HEK293 (cell line): ENCODE data around the gene KIAA1755.

Source experiments
- CTCF ChIA-PET: fragments of 350-600 bp; formaldehyde crosslinking; extraction: SDS; loops from one replicate; lab custom pipeline; 2021; ENCODE audit warnings: antibody characterized with exemption; lab: Yijun Ruan, JAX
- POLR2A ChIA-PET: fragments of 300-600 bp; formaldehyde crosslinking; extraction: SDS; loops from one replicate; lab custom pipeline; 2020; ENCODE audit warnings: antibody characterized with exemption, inconsistent platforms; lab: Yijun Ruan, JAX
- H3K27ac ChIP-seq: fragments of 200-500 bp; sonication (Bioruptor generic); 2 replicates; pipeline ENCODE4 v1.5.1; 2014; ENCODE audit warnings: low read depth, low read length, control low read depth, inconsistent platforms; ENCODE audit errors: extremely low read depth
- H3K36me3 ChIP-seq, 2 experiments: fragments of 200-500 bp in 1 of 2; sonication (Bioruptor generic) in 1 of 2; 1 replicate in 1 of 2; 2 replicates in 1 of 2; pipeline ENCODE4 v1.5.1; 2014 to 2017; ENCODE audit warnings: inconsistent platforms in 2 of 2, low read length in 2 of 2; ENCODE audit not compliant: control insufficient read depth in 2 of 2, insufficient read depth in 1 of 2
- H3K4me1 ChIP-seq: fragments of 200-500 bp; sonication (Bioruptor generic); 2 replicates; pipeline ENCODE4 v1.5.1; 2014; ENCODE audit warnings: mild to moderate bottlenecking, low read length, inconsistent platforms; ENCODE audit not compliant: control insufficient read depth, insufficient read depth
- H3K4me3 ChIP-seq: 2 replicates; pipeline ENCODE4 v1.5.1; 2011; ENCODE audit warnings: low read depth, mild to moderate bottlenecking, control low read depth, low read length, moderate library complexity
- H3K9me3 ChIP-seq: fragments of 200-500 bp; sonication (Bioruptor generic); 2 replicates; pipeline ENCODE4 v1.5.1; 2014; ENCODE audit warnings: low read depth, low read length, inconsistent platforms; ENCODE audit not compliant: control insufficient read depth, insufficient read depth
- KLF7 ChIP-seq: fragments of 450-650 bp; formaldehyde crosslinking; IDR thresholded peaks from 2 replicates; pipeline ENCODE4 v1.5.1; 2016; ENCODE audit warnings: missing biosample characterization, missing genetic modification characterization, borderline replicate concordance
- PRDM6 ChIP-seq: fragments of 450-650 bp; formaldehyde crosslinking; IDR thresholded peaks from 2 replicates; pipeline ENCODE4 v1.5.1; 2017; ENCODE audit warnings: missing biosample characterization, missing genetic modification characterization
- SP3 ChIP-seq: fragments of 450-650 bp; formaldehyde crosslinking; IDR thresholded peaks from 2 replicates; pipeline ENCODE4 v1.5.1; 2016; ENCODE audit warnings: missing biosample characterization, missing genetic modification characterization
- SP7 ChIP-seq: fragments of 450-650 bp; formaldehyde crosslinking; IDR thresholded peaks from 2 replicates; pipeline ENCODE4 v1.5.1; 2016; ENCODE audit warnings: missing biosample characterization, missing genetic modification characterization
- TCF7L2 ChIP-seq: IDR thresholded peaks from 2 replicates; pipeline ENCODE4 v1.6.1; 2011; ENCODE audit warnings: low read depth, mild to moderate bottlenecking, inconsistent platforms, low read length, moderate library complexity, borderline replicate concordance
- TRIM28 ChIP-seq: IDR thresholded peaks from 2 replicates; pipeline ENCODE4 v1.6.1; 2011; ENCODE audit warnings: low read length, control low read depth, borderline replicate concordance
- WT1 ChIP-seq: fragments of 450-650 bp; formaldehyde crosslinking; IDR thresholded peaks from 2 replicates; pipeline ENCODE4 v1.5.1; 2016; ENCODE audit warnings: missing biosample characterization, missing genetic modification characterization
- YY1 ChIP-seq: fragments of 450-650 bp; formaldehyde crosslinking; IDR thresholded peaks from 2 replicates; pipeline ENCODE4 v1.5.1; 2018; ENCODE audit warnings: missing biosample characterization, missing genetic modification characterization
- ZNF10 ChIP-seq: fragments of 450-650 bp; formaldehyde crosslinking; IDR thresholded peaks from 2 replicates; pipeline ENCODE4 v1.5.1; 2017; ENCODE audit warnings: missing biosample characterization, missing genetic modification characterization
- ZNF19 ChIP-seq: fragments of 450-650 bp; formaldehyde crosslinking; IDR thresholded peaks from 2 replicates; pipeline ENCODE4; 2016; ENCODE audit warnings: missing biosample characterization, missing genetic modification characterization, low read depth
- ZNF266 ChIP-seq: fragments of 450-650 bp; formaldehyde crosslinking; IDR thresholded peaks from 2 replicates; pipeline ENCODE4 v1.5.1; 2016; ENCODE audit warnings: missing biosample characterization, missing genetic modification characterization, low read depth
- ZNF302 ChIP-seq: fragments of 450-650 bp; formaldehyde crosslinking; IDR thresholded peaks from 2 replicates; pipeline ENCODE4 v1.5.1; 2016; ENCODE audit warnings: missing biosample characterization, missing genetic modification characterization, low read depth
- ZNF350 ChIP-seq: fragments of 450-650 bp; formaldehyde crosslinking; IDR thresholded peaks from 2 replicates; pipeline ENCODE4 v1.5.0; 2017; ENCODE audit warnings: missing biosample characterization, mild to moderate bottlenecking, missing genetic modification characterization
- ZNF362 ChIP-seq: fragments of 450-650 bp; formaldehyde crosslinking; IDR thresholded peaks from 2 replicates; pipeline ENCODE4 v1.5.1; 2016; ENCODE audit warnings: missing biosample characterization, missing genetic modification characterization
- ZNF560 ChIP-seq: fragments of 450-650 bp; formaldehyde crosslinking; IDR thresholded peaks from 2 replicates; pipeline ENCODE4 v1.5.1; 2017; ENCODE audit warnings: missing biosample characterization, missing genetic modification characterization, borderline replicate concordance
- ZNF596 ChIP-seq: fragments of 450-650 bp; IDR thresholded peaks from 2 replicates; pipeline ENCODE4 v1.5.0; 2018; ENCODE audit warnings: missing biosample characterization, mild to moderate bottlenecking, missing genetic modification characterization, moderate library complexity
- ZNF600 ChIP-seq: fragments of 450-650 bp; formaldehyde crosslinking; IDR thresholded peaks from 2 replicates; pipeline ENCODE4 v1.5.1; 2016; ENCODE audit warnings: missing biosample characterization, missing genetic modification characterization
- ZNF701 ChIP-seq: fragments of 450-650 bp; formaldehyde crosslinking; IDR thresholded peaks from 2 replicates; pipeline ENCODE4 v1.5.1; 2016; ENCODE audit warnings: missing biosample characterization, missing genetic modification characterization
- ZNF704 ChIP-seq: fragments of 450-650 bp; formaldehyde crosslinking; IDR thresholded peaks from 2 replicates; pipeline ENCODE4 v1.5.1; 2016; ENCODE audit warnings: missing biosample characterization, missing genetic modification characterization
- TF ChIP-seq, protein P1 (sequence below): fragments of 450-650 bp; formaldehyde crosslinking; IDR thresholded peaks from 2 replicates; pipeline ENCODE4 v1.5.1; 2017; ENCODE audit warnings: missing biosample characterization, missing genetic modification characterization

The KIAA1755 gene

GRCh38 chr20:38198238-38198861 is 62.2 kb downstream of the KIAA1755 start:
- no peak overlapping the region for H3K4me3 ChIP-seq
- CTCF ChIA-PET, result interaction anchor here (2.5 kb wide), 1 partner anchor 24 kb away, joined by 14 read pairs; no protein-coding TSS in a partner anchor
- no peaks in the 10 kb centered on the region for H3K9me3 ChIP-seq
- H3K4me1 ChIP-seq, result no peaks in the 10 kb centered on the region
- H3K27ac ChIP-seq, result no peak overlapping the region
- POLR2A ChIA-PET, result no interaction called here
- TF ChIP-seq WT1 (tag by site-specific recombination) (no peak), ZNF704 (tag by site-specific recombination) (no peak), YY1 (no peak), ZNF560 (tag by site-specific recombination) (no peak), TCF7L2 (no peak), ZNF596 (tag by site-specific recombination) (no peak), ZNF266 (tag by site-specific recombination) (no peak), SP7 (tag by site-specific recombination) (no peak), ZNF10 (no peak), ZNF600 (tag by site-specific recombination) (no peak), ZNF350 (tag by site-specific recombination) (no peak), ZNF701 (tag by site-specific recombination) (no peak), ZNF19 (no peak)
- TF ChIP-seq, protein P1, sequence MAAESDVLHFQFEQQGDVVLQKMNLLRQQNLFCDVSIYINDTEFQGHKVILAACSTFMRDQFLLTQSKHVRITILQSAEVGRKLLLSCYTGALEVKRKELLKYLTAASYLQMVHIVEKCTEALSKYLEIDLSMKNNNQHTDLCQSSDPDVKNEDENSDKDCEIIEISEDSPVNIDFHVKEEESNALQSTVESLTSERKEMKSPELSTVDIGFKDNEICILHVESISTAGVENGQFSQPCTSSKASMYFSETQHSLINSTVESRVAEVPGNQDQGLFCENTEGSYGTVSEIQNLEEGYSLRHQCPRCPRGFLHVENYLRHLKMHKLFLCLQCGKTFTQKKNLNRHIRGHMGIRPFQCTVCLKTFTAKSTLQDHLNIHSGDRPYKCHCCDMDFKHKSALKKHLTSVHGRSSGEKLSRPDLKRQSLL, result no peak
- TF ChIP-seq, all 188 proteins: peak for 0
- no peaks in the 10 kb centered on the region for H3K36me3 ChIP-seq

GRCh38 chr20:38197619-38198018 is 62.9 kb downstream of the KIAA1755 start:
- no peaks in the 10 kb centered on the region for H3K36me3 ChIP-seq
- TF ChIP-seq ZNF266 (tag by site-specific recombination) (no peak), ZNF362 (tag by site-specific recombination) (no peak), ZNF302 (tag by site-specific recombination) (no peak), SP3 (tag by site-specific recombination) (no peak), KLF7 (tag by site-specific recombination) (no peak), TRIM28 (no peak), PRDM6 (tag by site-specific recombination) (no peak)
- H3K4me3 ChIP-seq, result no peak overlapping the region
- H3K4me1 ChIP-seq, result no peaks in the 10 kb centered on the region
- H3K9me3 ChIP-seq, result no peaks in the 10 kb centered on the region
- no peak overlapping the region for H3K27ac ChIP-seq
- POLR2A ChIA-PET, result no interaction called here
- CTCF ChIA-PET, result interaction anchor here (1.1 to 2.5 kb wide), 4 partner anchors 24 to 140 kb away, joined by 3 to 14 read pairs (median 8); no protein-coding TSS in a partner anchor
